ENCODE data around the gene LRP6. TPM values are rescaled to one million over a fixed set of nuclear protein-coding genes. Genes with fewer than 3 reads are reported as not detected.

The LRP6 gene
- total and polyA plus RNA-seq, 10 of the 15 experiments (the other 5 are each of a cell fraction or from before 2014, with no cell fraction given) = 1.5 to 14.9 (median 6.1) TPM

DNA sequence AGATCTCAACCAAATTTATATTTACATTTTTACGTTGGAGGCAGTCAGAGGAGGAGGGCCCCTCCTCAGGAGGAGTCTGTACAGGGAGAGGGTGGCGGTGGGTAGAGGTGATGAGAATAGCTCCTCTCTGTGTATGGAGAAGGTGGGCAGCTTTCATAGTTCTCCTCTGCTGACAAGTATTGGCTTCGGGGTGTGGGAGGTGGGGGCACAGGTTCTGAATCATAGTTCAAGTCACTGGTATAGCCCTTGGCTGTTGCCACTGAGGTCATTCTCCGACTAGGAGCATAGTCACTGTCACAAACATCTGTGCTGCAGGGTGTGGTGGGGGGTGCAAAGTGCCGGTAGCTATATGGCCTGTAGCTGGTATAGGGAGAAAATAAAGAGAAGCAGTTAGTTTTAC is 145.8 kb downstream of the LRP6 start:
- Histone ChIP-seq H3K27ac (ENCODE audit: control insufficient read depth, insufficient read depth) (no peak overlapping the region), H3K9ac (ENCODE audit: control insufficient read depth, insufficient read depth, low read length) (no peak overlapping the region), H3K4me2 (ENCODE audit: control insufficient read depth, insufficient read depth) (no peak overlapping the region), H3K79me2 (ENCODE audit: control insufficient read depth, insufficient read depth, low read length) (no peaks in the 10 kb centered on the region), H2AFZ (ENCODE audit: control insufficient read depth, low read depth, low read length) (no peak overlapping the region), H3K36me3 (ENCODE audit: control insufficient read depth in 2 of 2, insufficient read depth in 2 of 2, low read length in 1 of 2) (peaks cover 0 to 2% of the 10 kb centered on the region in 2 experiments; a peak in 2 of 4 replicates), H3K27me3 (replicated peaks in 1 of 2; ENCODE audit: control insufficient read depth in 2 of 2, insufficient read depth in 2 of 2, low read length in 1 of 2) (no peaks in the 10 kb centered on the region), H3K4me3 (no peak overlapping the region), H4K20me1 (ENCODE audit: control insufficient read depth, insufficient read depth) (no peaks in the 10 kb centered on the region), H3K4me1 (ENCODE audit: control insufficient read depth, insufficient read depth, low read length) (no peaks in the 10 kb centered on the region), H3K9me3 (replicated peaks; ENCODE audit: control insufficient read depth, insufficient read depth, low read length) (no peaks in the 10 kb centered on the region)
- in situ Hi-C loops (cut with MboI) (no loop called here), intact Hi-C loops (cut with micrococcal nuclease; ENCODE audit: unreplicated experiment) (no loop called here)
- FAIRE-seq (no peak), DNase-seq (ENCODE audit: low read depth, low spot score) (no peak), ATAC-seq (no peak)
- ChIA-PET POLR2A (no interaction called here), CTCF (interaction anchor here (1.5 kb wide), 1 partner anchor 207 kb away, joined by 5 read pairs; no protein-coding TSS in a partner anchor), SMC1A (ENCODE audit: uncharacterized antibody, unreplicated experiment) (interaction anchor here (1.4 kb wide), 1 partner anchor 118 kb away, joined by 4 read pairs; no protein-coding TSS in a partner anchor), RAD21 (ENCODE audit: unreplicated experiment) (no interaction called here)
- 51% methylated on average over 5 of the region's 5 CpGs for WGBS (ENCODE audit: insufficient coverage, insufficient replicate concordance, low lambda C conversion rate, missing lambda C conversion rate)
- no TSS peak for BruUV-seq (replicated peaks)
- no peak for TF ChIP-seq TAF1 (IDR thresholded peaks at IDR 0.05; ENCODE audit: borderline replicate concordance, low read depth, low read length)
- TF ChIP-seq KDM1A (IDR thresholded peaks at IDR 0.05; ENCODE audit: borderline replicate concordance) = no peak
- TF ChIP-seq, protein P1, sequence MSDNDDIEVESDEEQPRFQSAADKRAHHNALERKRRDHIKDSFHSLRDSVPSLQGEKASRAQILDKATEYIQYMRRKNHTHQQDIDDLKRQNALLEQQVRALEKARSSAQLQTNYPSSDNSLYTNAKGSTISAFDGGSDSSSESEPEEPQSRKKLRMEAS (IDR thresholded peaks at IDR 0.05; ENCODE audit: low read depth, low read length) = no peak
- TF ChIP-seq, protein P2, sequence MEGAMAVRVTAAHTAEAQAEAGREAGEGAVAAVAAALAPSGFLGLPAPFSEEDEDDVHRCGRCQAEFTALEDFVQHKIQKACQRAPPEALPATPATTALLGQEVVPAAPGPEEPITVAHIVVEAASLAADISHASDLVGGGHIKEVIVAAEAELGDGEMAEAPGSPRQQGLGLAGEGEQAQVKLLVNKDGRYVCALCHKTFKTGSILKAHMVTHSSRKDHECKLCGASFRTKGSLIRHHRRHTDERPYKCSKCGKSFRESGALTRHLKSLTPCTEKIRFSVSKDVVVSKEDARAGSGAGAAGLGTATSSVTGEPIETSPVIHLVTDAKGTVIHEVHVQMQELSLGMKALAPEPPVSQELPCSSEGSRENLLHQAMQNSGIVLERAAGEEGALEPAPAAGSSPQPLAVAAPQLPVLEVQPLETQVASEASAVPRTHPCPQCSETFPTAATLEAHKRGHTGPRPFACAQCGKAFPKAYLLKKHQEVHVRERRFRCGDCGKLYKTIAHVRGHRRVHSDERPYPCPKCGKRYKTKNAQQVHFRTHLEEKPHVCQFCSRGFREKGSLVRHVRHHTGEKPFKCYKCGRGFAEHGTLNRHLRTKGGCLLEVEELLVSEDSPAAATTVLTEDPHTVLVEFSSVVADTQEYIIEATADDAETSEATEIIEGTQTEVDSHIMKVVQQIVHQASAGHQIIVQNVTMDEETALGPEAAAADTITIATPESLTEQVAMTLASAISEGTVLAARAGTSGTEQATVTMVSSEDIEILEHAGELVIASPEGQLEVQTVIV (IDR thresholded peaks at IDR 0.05; ENCODE audit: borderline replicate concordance, partially characterized antibody) = no peak
- TF ChIP-seq MEF2B (IDR thresholded peaks at IDR 0.05; ENCODE audit: partially characterized antibody, poor library complexity, severe bottlenecking) = no peak
- no peak for TF ChIP-seq EP300 (IDR thresholded peaks at IDR 0.05; ENCODE audit: borderline replicate concordance in 1 of 2, control insufficient read depth in 1 of 2, low read depth in 2 of 2, low read length in 2 of 2)
- TF ChIP-seq, protein P3, sequence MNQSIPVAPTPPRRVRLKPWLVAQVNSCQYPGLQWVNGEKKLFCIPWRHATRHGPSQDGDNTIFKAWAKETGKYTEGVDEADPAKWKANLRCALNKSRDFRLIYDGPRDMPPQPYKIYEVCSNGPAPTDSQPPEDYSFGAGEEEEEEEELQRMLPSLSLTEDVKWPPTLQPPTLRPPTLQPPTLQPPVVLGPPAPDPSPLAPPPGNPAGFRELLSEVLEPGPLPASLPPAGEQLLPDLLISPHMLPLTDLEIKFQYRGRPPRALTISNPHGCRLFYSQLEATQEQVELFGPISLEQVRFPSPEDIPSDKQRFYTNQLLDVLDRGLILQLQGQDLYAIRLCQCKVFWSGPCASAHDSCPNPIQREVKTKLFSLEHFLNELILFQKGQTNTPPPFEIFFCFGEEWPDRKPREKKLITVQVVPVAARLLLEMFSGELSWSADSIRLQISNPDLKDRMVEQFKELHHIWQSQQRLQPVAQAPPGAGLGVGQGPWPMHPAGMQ (IDR thresholded peaks at IDR 0.05; ENCODE audit: borderline replicate concordance) = no peak
- TF ChIP-seq MYC (IDR thresholded peaks at IDR 0.05; ENCODE audit: insufficient read depth, insufficient read length, insufficient replicate concordance, low read length, severe bottlenecking) = no peak
- TF ChIP-seq GATAD2B (conservative IDR thresholded peaks at IDR 0.05; ENCODE audit: low read depth) = no peak
- no peak for TF ChIP-seq PML (IDR thresholded peaks at IDR 0.05; ENCODE audit: low read length)
- TF ChIP-seq, protein P4, sequence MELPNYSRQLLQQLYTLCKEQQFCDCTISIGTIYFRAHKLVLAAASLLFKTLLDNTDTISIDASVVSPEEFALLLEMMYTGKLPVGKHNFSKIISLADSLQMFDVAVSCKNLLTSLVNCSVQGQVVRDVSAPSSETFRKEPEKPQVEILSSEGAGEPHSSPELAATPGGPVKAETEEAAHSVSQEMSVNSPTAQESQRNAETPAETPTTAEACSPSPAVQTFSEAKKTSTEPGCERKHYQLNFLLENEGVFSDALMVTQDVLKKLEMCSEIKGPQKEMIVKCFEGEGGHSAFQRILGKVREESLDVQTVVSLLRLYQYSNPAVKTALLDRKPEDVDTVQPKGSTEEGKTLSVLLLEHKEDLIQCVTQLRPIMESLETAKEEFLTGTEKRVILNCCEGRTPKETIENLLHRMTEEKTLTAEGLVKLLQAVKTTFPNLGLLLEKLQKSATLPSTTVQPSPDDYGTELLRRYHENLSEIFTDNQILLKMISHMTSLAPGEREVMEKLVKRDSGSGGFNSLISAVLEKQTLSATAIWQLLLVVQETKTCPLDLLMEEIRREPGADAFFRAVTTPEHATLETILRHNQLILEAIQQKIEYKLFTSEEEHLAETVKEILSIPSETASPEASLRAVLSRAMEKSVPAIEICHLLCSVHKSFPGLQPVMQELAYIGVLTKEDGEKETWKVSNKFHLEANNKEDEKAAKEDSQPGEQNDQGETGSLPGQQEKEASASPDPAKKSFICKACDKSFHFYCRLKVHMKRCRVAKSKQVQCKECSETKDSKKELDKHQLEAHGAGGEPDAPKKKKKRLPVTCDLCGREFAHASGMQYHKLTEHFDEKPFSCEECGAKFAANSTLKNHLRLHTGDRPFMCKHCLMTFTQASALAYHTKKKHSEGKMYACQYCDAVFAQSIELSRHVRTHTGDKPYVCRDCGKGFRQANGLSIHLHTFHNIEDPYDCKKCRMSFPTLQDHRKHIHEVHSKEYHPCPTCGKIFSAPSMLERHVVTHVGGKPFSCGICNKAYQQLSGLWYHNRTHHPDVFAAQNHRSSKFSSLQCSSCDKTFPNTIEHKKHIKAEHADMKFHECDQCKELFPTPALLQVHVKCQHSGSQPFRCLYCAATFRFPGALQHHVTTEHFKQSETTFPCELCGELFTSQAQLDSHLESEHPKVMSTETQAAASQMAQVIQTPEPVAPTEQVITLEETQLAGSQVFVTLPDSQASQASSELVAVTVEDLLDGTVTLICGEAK (IDR thresholded peaks at IDR 0.05; ENCODE audit: borderline replicate concordance) = no peak
- TF ChIP-seq NFYA (IDR thresholded peaks at IDR 0.05; ENCODE audit: borderline replicate concordance, low read depth, low read length) = no peak
- TF ChIP-seq KLF5 (IDR thresholded peaks at IDR 0.05; ENCODE audit: partially characterized antibody) = no peak
- TF ChIP-seq SP1 (IDR thresholded peaks at IDR 0.05; ENCODE audit: low read depth, low read length) = no peak
- TF ChIP-seq, protein P5, sequence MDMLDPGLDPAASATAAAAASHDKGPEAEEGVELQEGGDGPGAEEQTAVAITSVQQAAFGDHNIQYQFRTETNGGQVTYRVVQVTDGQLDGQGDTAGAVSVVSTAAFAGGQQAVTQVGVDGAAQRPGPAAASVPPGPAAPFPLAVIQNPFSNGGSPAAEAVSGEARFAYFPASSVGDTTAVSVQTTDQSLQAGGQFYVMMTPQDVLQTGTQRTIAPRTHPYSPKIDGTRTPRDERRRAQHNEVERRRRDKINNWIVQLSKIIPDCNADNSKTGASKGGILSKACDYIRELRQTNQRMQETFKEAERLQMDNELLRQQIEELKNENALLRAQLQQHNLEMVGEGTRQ (IDR thresholded peaks at IDR 0.05; ENCODE audit: borderline replicate concordance, low read depth, low read length) = no peak

All from GM12878 (cell line).